Measurements from ENCODE around the gene POLR1B.
"Not testable (repeated sequence)": the region's sequence is repeated elsewhere in the genome, so short reads cannot be mapped to it uniquely, and the experiment has no call there.

POLR1B gene

DNA sequence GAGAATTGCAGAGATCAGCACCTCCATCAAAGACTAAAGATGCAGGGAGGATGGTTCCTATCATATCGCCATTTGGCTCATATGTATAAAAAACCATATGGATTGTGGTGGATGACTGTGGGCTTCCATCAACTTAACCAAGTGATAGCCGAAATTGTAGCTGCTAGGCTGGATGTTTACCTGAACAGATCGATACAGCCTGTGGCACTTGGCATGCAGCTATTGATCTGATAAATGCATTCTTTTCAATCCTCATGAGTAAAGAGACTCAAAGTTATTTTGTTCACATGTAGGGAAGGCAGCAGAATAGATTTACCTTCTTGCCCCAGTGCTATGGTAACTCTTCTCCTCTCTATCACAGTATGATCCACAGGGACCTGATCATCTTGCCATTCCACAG is 60.7 kb downstream of the POLR1B start:
- DNase-seq: no peak

DNA sequence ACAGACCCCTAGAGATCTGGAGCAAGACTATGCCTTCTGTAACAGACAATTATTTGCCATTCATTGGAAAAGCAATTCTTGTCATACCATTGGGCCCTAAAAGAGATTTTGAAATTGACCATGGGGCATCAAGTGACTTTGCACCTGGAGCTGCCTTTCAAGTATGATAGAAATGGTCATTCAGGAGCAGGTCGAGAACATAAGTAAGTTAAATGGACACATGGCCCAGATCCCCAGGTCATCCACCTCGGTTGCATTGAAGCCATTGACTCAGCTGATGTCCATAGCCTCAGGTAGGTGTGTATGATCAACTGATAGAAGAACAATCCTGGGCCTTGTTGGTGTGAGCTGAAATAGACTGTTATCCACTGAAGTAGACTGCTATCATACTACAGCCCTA is 61.5 kb downstream of the POLR1B start:
- DNase-seq: no peak

DNA sequence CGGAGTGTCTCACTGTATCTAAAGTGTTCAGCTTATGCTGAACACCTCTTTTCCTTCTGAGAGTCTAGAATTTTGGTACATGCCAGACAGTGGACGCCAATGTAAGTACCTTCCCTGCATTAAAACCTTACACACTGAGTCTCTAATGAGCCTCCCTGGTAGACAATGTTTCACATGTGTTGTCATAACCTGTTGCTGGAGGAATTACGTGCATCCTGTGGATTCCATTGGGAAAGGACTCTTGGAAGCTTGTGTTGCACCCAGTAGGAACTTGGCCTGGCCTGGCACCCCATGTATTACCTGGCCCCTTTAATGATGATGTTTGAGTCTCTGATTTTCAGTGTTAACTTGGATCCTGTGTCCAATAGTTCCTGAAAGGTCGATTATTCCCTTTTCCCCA is 62.7 kb downstream of the POLR1B start:
- DNase-seq: no peak

DNA sequence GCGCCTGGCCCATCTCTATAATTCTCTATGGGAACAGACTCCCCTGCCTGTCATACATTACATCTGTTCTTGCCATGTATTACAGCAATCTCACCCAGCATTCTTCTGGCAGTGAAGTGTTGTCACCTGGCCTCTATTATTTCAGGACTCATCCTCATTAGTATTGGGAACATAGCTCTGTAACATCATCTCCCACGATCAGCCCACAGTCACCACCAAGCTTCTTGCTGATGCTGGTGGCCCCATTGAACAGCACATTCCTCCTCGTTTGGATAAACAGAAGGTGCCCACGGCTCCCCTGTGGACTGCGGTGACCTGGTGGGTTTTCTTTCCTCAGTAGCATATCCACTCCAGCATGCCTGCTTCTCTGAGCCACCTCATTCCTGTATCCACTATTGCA is 63.7 kb downstream of the POLR1B start:
- DNase-seq: no peak

DNA sequence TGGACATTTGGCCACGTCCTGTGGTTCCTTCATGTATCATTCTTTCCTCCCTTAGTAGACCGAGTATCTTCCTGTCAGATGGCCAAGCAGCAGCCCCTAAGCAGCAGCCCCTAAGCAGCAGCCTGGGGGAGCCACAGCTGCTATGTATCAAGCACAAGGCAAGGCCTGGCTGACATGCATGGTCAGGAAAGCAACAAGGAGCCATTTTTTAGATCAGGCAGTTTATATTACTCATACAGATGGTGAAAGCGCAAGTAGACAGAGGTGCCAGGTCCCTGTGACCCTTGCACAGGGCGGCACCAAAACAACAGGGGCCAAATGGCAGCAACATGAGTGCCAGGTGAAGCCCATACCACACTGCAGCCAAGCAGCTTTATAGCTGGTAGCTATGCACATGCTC is 64.3 kb downstream of the POLR1B start:
- DNase-seq: no peak

DNA sequence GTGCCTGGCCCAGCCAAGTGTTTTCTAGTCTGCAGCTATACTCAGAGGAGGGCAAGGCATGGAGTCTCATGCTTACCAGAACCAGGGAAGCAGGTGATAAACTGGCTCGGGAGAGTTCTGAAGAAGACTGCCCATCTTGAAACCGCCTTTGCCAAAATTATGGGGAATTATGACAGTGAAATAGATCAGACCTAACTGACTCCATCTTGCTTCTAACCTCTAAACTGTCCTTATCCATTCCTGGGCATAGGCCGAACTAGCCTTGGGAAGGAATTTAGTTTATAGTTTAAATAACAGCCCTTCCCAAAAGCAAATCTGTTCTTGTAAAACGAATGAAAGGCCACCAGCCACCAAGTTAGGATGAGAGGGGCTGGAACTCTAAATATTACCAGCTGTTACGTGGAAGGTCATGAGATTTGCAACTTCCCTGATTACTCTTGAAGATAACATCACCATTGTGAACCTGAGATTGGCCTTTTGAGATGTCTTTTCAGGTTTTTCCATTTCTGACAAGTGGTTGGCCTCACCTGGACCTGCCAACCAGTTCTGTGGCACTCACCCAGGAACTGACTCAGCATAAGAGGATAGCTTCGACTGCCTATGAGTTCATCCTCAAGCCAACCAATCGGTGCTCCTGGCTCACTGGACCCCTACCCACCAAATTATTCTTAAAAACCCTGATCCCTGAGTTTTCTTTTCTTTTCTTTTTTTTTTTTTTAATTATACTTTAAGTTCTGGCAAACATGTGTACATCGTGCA is 65.6 kb downstream of the POLR1B start:
- no peak for DNase-seq

DNA sequence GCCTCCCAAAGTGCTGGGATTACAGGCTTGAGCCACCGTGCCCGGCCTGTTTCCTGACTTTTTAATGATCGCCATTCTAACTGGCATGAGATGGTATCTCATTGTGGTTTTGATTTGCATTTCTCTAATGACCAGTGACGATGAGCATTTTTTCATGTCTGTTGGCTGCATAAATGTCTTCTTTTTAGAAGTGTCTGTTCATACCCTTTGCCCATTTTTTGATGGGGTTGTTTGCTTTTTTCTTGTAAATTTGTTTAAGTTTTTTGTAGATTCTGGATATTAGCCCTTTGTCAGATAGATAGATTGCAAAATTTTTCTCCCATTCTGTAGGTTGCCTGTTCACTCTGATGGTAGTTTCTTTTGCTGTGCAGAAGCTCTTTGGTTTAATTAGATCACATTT is 67.1 kb downstream of the POLR1B start:
- DNase-seq: not testable (repeated sequence)

DNA sequence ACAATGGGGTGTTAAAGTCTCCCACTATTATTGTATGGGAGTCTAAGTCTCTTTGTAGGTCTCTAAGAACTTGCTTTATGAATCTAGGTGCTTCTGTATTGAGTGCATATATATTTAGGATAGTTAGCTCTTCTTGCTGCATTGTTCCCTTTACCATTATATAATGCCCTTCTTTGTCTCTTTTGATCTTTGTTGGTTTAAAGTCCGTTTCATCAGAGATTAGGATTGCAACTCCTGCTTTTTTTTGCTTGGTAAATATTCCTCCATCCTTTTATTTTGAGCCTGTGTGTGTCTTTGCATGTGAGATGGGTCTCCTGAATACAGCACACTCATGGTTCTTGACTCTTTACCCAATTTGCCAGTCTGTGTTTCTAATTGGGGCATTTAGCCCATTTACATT is 70.0 kb downstream of the POLR1B start:
- DNase-seq: not testable (repeated sequence)

DNA sequence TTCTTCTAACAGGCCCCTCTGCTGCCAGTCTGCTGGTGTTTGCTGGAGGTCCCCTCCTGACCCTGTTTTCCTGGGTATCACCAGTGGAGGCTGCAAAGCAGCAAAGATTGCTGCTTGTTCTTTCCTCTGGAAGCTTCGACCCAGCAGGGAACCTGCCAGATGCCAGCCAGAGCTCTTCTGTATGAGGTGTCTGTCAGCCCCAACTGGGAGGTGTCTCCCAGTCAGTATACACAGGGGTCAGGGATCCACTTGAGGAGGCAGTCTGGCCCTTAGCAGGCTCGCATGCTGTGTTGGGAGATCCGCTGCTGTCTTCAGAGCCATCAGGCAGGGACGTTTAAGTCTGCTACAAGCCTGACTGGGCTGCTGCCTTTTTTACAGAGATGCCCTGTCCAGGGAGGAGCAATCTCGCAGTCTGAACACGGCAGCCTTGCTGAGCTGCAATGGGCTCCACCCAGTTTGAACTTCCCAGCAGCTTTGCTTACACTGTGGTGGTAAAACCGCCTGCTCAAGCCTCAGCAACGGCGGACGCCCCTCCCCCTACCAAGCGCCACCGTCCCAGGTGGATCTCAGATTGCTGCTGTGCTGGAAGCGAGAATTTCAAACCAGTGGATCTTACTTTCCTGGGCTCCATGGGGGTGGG is 72.1 kb downstream of the POLR1B start:
- DNase-seq: no peak

DNA sequence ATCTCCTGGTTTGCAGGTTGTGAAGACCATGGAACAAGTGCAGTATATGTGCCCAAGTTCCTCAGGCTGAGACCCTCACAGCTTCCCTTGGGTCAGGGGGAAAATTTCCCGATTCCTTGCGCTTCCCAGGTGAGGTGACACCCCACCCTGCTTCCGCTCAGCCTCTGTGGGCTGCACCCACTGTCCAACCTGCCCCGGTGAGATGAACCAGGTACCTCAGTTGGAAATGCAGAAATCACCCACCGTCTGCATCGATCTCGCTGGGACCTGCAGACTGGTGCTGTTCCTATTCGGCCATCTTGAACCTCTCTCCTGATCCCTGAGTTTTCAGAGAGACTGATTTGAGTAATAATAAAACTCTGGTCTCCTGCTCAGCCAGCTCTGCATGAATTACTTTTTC is 72.8 kb downstream of the POLR1B start:
- no peak for DNase-seq

DNA sequence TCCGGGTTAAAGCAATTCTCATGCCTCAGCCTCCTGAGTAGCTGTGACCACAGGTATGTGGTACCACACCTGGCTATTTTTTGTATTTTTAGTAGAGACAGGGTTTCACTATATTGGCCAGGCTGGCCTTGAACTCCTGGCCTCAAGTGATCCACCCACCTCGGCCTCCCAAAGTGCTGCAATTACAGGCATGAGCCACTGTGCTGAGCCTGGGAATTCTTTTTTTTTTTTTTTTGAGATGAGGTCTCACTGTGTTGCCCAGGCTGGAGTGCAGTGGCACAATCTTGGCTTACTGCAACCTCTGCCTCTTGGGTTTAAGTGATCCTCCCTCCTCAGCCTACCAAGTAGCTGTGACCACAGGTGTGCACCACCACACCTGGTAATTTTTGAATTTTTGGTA is 73.5 kb downstream of the POLR1B start:
- DNase-seq: not testable (repeated sequence)

DNA sequence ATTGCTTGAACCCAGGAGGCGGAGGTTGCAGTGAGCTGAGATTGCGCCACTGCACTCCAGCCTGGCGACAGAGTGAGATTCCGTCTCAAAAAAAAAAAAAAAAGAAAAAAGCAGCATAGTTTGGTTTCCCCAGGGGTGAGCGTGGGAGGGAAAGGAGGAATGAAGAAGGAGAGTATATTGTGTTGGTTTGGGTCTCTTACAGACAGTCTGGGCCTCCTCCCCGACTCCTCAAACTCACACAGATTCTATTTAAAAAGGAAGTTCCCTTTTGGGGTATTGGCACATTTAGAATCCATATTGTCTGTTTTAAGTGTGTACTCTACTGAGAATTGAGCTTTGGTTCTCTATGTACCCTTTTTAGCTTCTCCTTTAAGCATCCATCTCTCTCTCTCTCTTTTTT is 76.1 kb downstream of the POLR1B start:
- DNase-seq: no peak

DNA sequence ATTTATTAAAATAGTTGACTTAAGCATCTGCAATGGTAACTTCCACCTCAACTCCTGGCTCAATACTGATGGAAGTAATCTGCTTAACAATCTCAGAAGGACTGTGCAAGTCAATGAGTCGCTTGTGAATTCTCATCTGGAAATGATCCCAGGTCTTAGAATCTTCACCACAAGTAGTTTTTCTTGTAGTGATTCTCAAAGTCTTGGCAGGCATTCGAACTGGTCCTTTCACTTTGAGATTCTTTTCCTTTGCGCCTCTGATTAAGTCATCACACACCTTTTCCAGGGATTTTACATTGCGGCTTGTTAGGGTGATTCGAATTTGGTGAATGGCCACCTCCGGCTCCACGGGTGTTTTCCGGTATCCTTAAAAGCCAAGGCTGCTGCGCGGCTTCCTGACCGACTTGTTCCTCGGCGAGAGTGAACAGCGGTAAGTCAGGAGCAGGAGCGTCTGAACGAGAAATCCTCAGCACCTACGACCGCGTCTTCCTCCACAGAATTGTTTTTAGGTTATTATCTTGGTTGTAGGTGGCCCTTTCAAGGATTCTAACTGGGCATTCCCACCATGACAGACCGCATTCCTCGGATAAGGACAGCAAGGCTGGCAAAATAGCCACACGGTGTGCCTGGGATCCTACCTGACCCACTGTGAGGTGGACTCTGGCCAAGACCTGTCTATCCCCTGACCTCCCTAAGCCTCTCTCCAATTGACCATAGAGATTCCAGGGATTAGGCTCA is 79.7 kb downstream of the POLR1B start:
- DNase-seq: no peak

DNA sequence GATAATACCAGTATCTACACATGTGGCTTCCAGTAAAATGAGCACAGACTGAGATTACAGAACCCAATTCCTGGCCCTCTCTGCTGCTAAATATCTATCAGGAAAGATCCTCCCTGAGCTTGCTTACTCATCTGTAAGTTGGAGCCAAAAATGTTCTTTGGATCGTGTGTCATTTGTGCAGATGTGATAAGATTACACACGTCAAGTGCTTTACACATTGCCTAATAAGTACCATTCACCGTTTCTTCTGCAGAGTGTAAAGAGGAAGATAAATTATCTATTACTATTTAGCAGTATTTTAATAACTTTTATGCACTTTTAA is 80.2 kb downstream of the POLR1B start:
- DNase-seq: no peak

DNA sequence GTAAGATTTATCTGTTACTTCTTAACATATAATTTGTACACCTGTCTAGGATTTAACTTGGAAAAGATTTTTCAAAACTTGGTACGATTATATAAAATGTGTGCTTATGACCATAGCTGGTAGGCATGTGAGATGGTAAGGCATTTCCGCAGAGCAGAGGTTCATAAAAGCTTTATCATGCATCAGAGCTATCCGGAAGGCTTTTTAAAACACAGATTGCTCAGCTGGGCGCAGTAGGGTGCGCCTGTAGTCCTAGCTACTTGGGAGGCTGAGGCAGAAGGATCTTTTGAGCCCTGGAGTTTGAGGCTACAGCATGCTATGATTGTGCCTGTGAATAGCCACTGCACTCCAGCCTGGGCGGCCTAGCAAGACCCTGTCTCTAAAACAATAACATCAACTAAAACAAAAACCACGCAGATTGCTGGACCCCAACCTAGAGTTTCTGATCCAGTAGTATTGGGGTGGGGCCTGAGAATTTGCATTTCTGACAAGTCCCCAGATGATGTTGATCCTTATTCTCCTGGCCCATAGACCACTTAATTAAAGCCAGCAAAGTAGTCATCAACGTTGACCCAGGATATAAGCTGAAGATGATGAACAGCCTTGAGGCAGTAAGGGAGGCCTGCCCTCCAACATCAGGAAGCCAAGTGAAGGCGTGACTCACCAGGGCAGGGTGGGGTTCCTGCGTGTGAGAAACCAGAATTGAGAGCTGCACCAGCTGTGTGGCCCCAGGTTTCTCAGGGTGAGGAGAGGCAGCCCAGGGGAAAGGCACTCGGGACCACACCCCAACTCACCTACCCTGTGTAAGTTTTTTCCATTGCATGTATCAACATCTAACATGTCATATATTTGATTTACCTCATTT is 81.9 kb downstream of the POLR1B start:
- DNase-seq: peak; percentile 15 to 56 (median 46)

DNA sequence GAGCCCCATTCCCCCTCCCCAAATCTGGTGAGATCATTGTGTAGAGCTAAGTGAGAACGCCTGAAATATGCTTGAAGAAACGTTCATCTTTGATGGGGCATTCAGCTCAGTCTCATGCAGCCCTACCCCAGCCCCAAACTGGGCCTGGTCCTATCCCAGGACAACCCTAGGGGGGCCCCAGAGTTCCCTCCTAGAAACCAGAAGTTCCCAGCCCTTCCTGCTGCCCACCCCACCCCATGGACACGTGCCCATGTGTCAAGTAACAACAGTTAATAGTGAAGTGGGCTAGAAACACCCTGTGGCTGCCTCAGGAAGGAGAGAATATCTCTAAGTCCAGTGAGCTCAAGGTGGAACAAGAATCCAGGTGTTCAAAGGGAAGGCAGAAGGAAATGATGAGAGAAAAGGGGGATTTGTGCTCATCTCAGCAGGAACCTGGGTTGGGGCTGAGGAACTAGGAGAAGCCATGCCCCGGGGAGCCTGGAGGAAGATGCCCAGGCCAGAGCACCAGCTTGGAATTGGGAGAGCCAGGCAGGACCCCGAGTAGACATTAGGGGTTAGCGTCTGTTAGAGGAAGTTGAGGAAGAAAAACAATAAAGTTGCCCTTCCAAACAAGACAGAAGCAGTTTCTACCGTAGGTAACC is 83.3 kb downstream of the POLR1B start:
- DNase-seq: no peak

DNA sequence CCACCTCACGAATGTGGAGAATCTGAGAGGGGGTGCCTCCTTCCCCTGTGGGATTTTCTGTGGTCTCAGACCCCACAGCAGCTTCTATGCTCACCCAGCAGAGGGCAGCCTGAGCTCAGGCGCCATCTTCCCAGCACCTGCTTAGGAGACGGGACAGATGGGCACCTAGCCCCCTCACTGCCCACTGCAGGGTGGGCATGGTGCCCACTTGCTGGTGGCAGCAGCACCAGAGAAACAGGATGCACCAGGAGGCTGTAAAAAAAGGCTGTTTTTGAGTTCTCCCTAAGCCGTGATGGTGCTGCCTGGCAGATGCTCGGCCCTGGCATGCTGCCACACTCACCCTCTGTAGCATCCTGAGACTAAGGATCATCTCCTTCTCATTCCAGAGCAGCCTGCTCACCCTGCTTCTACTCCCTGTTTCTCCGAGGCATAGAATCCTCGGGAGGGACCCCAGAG is 84.4 kb downstream of the POLR1B start:
- DNase-seq: peak; percentile 7 to 41 (median 24)
